ENCODE measurements around the gene FCAR.
A peak's percentile ranks its signal among the peaks of the same experiment; 100 is the strongest.
"Not testable (repeated sequence)": the region's sequence is repeated elsewhere in the genome, so short reads cannot be mapped to it uniquely, and the experiment has no call there.

FCAR gene

GRCh38 chr19:54877471-54877870, 3.4 kb downstream of the FCAR start:
- H3K4me1 ChIP-seq (ENCODE audit: insufficient read depth, insufficient read length): peaks cover 4% of the 10 kb centered on the region
- TF ChIP-seq YY1 (IDR thresholded peaks at IDR 0.05; ENCODE audit: insufficient read depth, insufficient read length) (no peak), ZNF274 (IDR thresholded peaks at IDR 0.05; ENCODE audit: low read depth, low read length) (no peak)

GRCh38 chr19:54881884-54882283, 7.8 kb downstream of the FCAR start:
- no peaks in the 10 kb centered on the region for H3K36me3 ChIP-seq (ENCODE audit: insufficient read depth, insufficient read length, low read length)
- peaks cover 14% of the 10 kb centered on the region for H3K27me3 ChIP-seq (ENCODE audit: insufficient read depth, insufficient read length)
- peaks cover 4% of the 10 kb centered on the region for H3K4me1 ChIP-seq (ENCODE audit: insufficient read depth, insufficient read length)
- no peak overlapping the region for H3K4me3 ChIP-seq (ENCODE audit: insufficient read length, low read depth)
- no peak overlapping the region for H3K9ac ChIP-seq (ENCODE audit: insufficient read length, low read depth)
- no peaks in the 10 kb centered on the region for H3K9me3 ChIP-seq (ENCODE audit: insufficient read depth, low read length)
- DNase-seq (ENCODE audit: low read depth, low spot score): no peak
- TF ChIP-seq YY1 (IDR thresholded peaks at IDR 0.05; ENCODE audit: insufficient read depth, insufficient read length) (no peak), SUZ12 (IDR thresholded peaks at IDR 0.05; ENCODE audit: extremely low read depth, insufficient read depth, insufficient read length) (no peak), ZNF274 (IDR thresholded peaks at IDR 0.05; ENCODE audit: low read depth, low read length) (no peak)

More at GRCh38 chr19:54877471-54877870, 3.4 kb downstream of the FCAR start:
- H3K9me3 ChIP-seq (ENCODE audit: insufficient read depth, low read length): no peaks in the 10 kb centered on the region
- H3K36me3 ChIP-seq (ENCODE audit: insufficient read depth, insufficient read length, low read length): no peaks in the 10 kb centered on the region
- H3K9ac ChIP-seq (ENCODE audit: insufficient read length, low read depth): no peak overlapping the region
- peaks cover 17% of the 10 kb centered on the region for H3K27me3 ChIP-seq (ENCODE audit: insufficient read depth, insufficient read length)
- no peak overlapping the region for H3K4me3 ChIP-seq (ENCODE audit: insufficient read length, low read depth)
- no peak for DNase-seq (ENCODE audit: low read depth, low spot score)

- TF ChIP-seq YY1 (IDR thresholded peaks at IDR 0.05; ENCODE audit: insufficient read depth, insufficient read length) (no peak), SUZ12 (IDR thresholded peaks at IDR 0.05; ENCODE audit: extremely low read depth, insufficient read depth, insufficient read length) (no peak), ZNF274 (IDR thresholded peaks at IDR 0.05; ENCODE audit: low read depth, low read length) (no peak)
- Histone ChIP-seq H3K4me3 (ENCODE audit: insufficient read length, low read depth) (no peak overlapping the region), H3K36me3 (ENCODE audit: insufficient read depth, insufficient read length, low read length) (no peaks in the 10 kb centered on the region), H3K4me1 (ENCODE audit: insufficient read depth, insufficient read length) (peaks cover 4% of the 10 kb centered on the region), H3K9ac (ENCODE audit: insufficient read length, low read depth) (no peak overlapping the region), H3K9me3 (ENCODE audit: insufficient read depth, low read length) (no peaks in the 10 kb centered on the region), H3K27me3 (ENCODE audit: insufficient read depth, insufficient read length) (peaks cover 14% of the 10 kb centered on the region)
- no peak for DNase-seq (ENCODE audit: low read depth, low spot score)
These were observed 8.7 kb downstream of the FCAR start for GRCh38 chr19:54882758-54883157.

- H3K4me3 ChIP-seq (ENCODE audit: insufficient read length, low read depth): no peak overlapping the region
These were observed 9.2 kb downstream of the FCAR start for GRCh38 chr19:54883228-54883627.

GRCh38 chr19:54888239-54888638, 14.2 kb downstream of the FCAR start:
- no peak for DNase-seq (ENCODE audit: low read depth, low spot score)
- no peaks in the 10 kb centered on the region for H3K9me3 ChIP-seq (ENCODE audit: insufficient read depth, low read length)
- no peak overlapping the region for H3K4me3 ChIP-seq (ENCODE audit: insufficient read length, low read depth)
- no peak overlapping the region for H3K9ac ChIP-seq (ENCODE audit: insufficient read length, low read depth)
- no peaks in the 10 kb centered on the region for H3K27me3 ChIP-seq (ENCODE audit: insufficient read depth, insufficient read length)
- H3K4me1 ChIP-seq (ENCODE audit: insufficient read depth, insufficient read length): no peaks in the 10 kb centered on the region
- no peaks in the 10 kb centered on the region for H3K36me3 ChIP-seq (ENCODE audit: insufficient read depth, insufficient read length, low read length)
- TF ChIP-seq YY1 (IDR thresholded peaks at IDR 0.05; ENCODE audit: insufficient read depth, insufficient read length) (no peak), ZNF274 (IDR thresholded peaks at IDR 0.05; ENCODE audit: low read depth, low read length) (no peak), SUZ12 (IDR thresholded peaks at IDR 0.05; ENCODE audit: extremely low read depth, insufficient read depth, insufficient read length) (no peak)

More at GRCh38 chr19:54883228-54883627, 9.2 kb downstream of the FCAR start:
- Histone ChIP-seq H3K27me3 (ENCODE audit: insufficient read depth, insufficient read length) (peaks cover 14% of the 10 kb centered on the region), H3K9me3 (ENCODE audit: insufficient read depth, low read length) (no peaks in the 10 kb centered on the region), H3K4me1 (ENCODE audit: insufficient read depth, insufficient read length) (peaks cover 4% of the 10 kb centered on the region), H3K9ac (ENCODE audit: insufficient read length, low read depth) (no peak overlapping the region), H3K36me3 (ENCODE audit: insufficient read depth, insufficient read length, low read length) (no peaks in the 10 kb centered on the region)
- no peak for TF ChIP-seq YY1 (IDR thresholded peaks at IDR 0.05; ENCODE audit: insufficient read depth, insufficient read length)
- no peak for TF ChIP-seq ZNF274 (IDR thresholded peaks at IDR 0.05; ENCODE audit: low read depth, low read length)
- TF ChIP-seq SUZ12 (IDR thresholded peaks at IDR 0.05; ENCODE audit: extremely low read depth, insufficient read depth, insufficient read length): no peak
- DNase-seq (ENCODE audit: low read depth, low spot score): no peak

- Histone ChIP-seq H3K36me3 (ENCODE audit: insufficient read depth, insufficient read length, low read length) (no peaks in the 10 kb centered on the region), H3K4me3 (ENCODE audit: insufficient read length, low read depth) (no peak overlapping the region), H3K9me3 (ENCODE audit: insufficient read depth, low read length) (no peaks in the 10 kb centered on the region), H3K4me1 (ENCODE audit: insufficient read depth, insufficient read length) (no peaks in the 10 kb centered on the region), H3K27me3 (ENCODE audit: insufficient read depth, insufficient read length) (no peaks in the 10 kb centered on the region), H3K9ac (ENCODE audit: insufficient read length, low read depth) (no peak overlapping the region)
- no peak for DNase-seq (ENCODE audit: low read depth, low spot score)
- no peak for TF ChIP-seq SUZ12 (IDR thresholded peaks at IDR 0.05; ENCODE audit: extremely low read depth, insufficient read depth, insufficient read length)
- TF ChIP-seq ZNF274 (IDR thresholded peaks at IDR 0.05; ENCODE audit: low read depth, low read length): no peak
- no peak for TF ChIP-seq YY1 (IDR thresholded peaks at IDR 0.05; ENCODE audit: insufficient read depth, insufficient read length)
These were observed 15.5 kb downstream of the FCAR start for GRCh38 chr19:54889566-54889965.

GRCh38 chr19:54893406-54893805, 19.4 kb downstream of the FCAR start:
- H3K9me3 ChIP-seq (ENCODE audit: insufficient read depth, low read length): no peaks in the 10 kb centered on the region
- no peak overlapping the region for H3K4me3 ChIP-seq (ENCODE audit: insufficient read length, low read depth)
- TF ChIP-seq YY1 (IDR thresholded peaks at IDR 0.05; ENCODE audit: insufficient read depth, insufficient read length): no peak
- no peak for TF ChIP-seq SUZ12 (IDR thresholded peaks at IDR 0.05; ENCODE audit: extremely low read depth, insufficient read depth, insufficient read length)
- TF ChIP-seq ZNF274 (IDR thresholded peaks at IDR 0.05; ENCODE audit: low read depth, low read length): no peak
- peaks cover 2% of the 10 kb centered on the region for H3K4me1 ChIP-seq (ENCODE audit: insufficient read depth, insufficient read length)
- no peak overlapping the region for H3K9ac ChIP-seq (ENCODE audit: insufficient read length, low read depth)
- no peaks in the 10 kb centered on the region for H3K27me3 ChIP-seq (ENCODE audit: insufficient read depth, insufficient read length)
- no peaks in the 10 kb centered on the region for H3K36me3 ChIP-seq (ENCODE audit: insufficient read depth, insufficient read length, low read length)
- DNase-seq (ENCODE audit: low read depth, low spot score): peak; percentile 16

- not testable (repeated sequence) for H3K4me3 ChIP-seq (ENCODE audit: insufficient read length, low read depth); H3K27me3 ChIP-seq (ENCODE audit: insufficient read depth, insufficient read length); DNase-seq (ENCODE audit: low read depth, low spot score); H3K4me1 ChIP-seq (ENCODE audit: insufficient read depth, insufficient read length); H3K36me3 ChIP-seq (ENCODE audit: insufficient read depth, insufficient read length, low read length); H3K9me3 ChIP-seq (ENCODE audit: insufficient read depth, low read length); H3K9ac ChIP-seq (ENCODE audit: insufficient read length, low read depth)
These were observed 20.1 kb downstream of the FCAR start for GRCh38 chr19:54894106-54894505.

All from NT2/D1 (cell line).